Measurements from ENCODE around the gene CDK2. TPM values are rescaled to one million over a fixed set of nuclear protein-coding genes. Genes with fewer than 3 reads are reported as not detected.

CDK2 gene
- total RNA-seq, 4 donors from 2014 or later, result 22.1 to 54.4 (median 31.2) TPM

DNA sequence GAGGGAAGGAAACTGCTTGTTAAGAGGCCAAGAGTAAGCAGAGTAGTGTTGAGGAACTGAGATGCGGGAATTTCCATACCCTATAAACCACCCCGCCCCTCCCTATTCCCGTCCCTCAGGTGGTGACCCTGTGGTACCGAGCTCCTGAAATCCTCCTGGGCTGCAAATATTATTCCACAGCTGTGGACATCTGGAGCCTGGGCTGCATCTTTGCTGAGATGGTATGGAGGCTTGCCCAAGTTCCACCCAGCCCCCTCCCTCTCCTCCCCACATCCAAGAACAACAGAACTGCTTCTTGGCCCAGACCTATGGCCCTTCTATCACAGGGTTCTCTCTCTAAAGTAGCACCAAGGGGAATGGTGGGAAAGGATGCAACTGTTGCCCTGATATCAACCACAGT, 2.7 kb downstream of the CDK2 start:
- peak overlapping the region in 1 of 4 donors; percentile 91 for H3K27ac ChIP-seq
- no peaks in the 10 kb centered on the region for H3K27me3 ChIP-seq
- H3K36me3 ChIP-seq, result peaks cover 0 to 30% of the 10 kb centered on the region in 2 donors
- H3K4me1 ChIP-seq, result peaks cover 2 to 52% (median 3%) of the 10 kb centered on the region in 3 donors
- TF ChIP-seq POLR2AphosphoS5 (IDR thresholded peaks at IDR 0.05) (no peak), EP300 (IDR thresholded peaks at IDR 0.05) (no peak), CTCF (IDR thresholded peaks at IDR 0.05) (no peak)
- no peaks in the 10 kb centered on the region for H3K9me3 ChIP-seq
- no peak for ATAC-seq
- WGBS, 2 donors (ENCODE audit: low coverage in 1 of 2), result 75% methylated on average over 1 to 4 of the region's 4 CpGs
- no peak overlapping the region for H3K4me3 ChIP-seq

DNA sequence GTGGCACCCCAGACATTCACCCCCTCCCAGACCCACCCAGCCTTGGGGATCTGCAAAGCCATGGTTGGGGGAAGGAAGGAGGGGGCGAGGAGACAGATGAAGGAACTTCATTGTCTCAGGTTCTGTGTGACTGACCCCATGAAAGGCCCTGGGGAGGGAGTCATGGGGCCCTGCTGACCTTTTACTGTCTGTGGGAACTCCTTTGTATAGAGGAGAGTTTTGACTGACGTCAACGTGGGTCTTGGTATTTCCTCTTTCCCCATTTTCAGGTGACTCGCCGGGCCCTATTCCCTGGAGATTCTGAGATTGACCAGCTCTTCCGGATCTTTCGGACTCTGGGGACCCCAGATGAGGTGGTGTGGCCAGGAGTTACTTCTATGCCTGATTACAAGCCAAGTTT, 4.1 kb downstream of the CDK2 start:
- no peak for ATAC-seq
- Histone ChIP-seq H3K27me3 (no peaks in the 10 kb centered on the region), H3K4me3 (no peak overlapping the region), H3K9me3 (no peaks in the 10 kb centered on the region), H3K4me1 (peaks cover 3 to 63% (median 8%) of the 10 kb centered on the region in 3 donors), H3K36me3 (peaks cover 0 to 30% of the 10 kb centered on the region in 2 donors), H3K27ac (peak overlapping the region in 3 of 4 donors; percentile 88 to 94 (median 90))
- no peak for TF ChIP-seq POLR2AphosphoS5 (IDR thresholded peaks at IDR 0.05)
- TF ChIP-seq CTCF (IDR thresholded peaks at IDR 0.05), result no peak
- TF ChIP-seq EP300 (IDR thresholded peaks at IDR 0.05), result no peak
- TF ChIP-seq POLR2A (IDR thresholded peaks at IDR 0.05), result no peak
- WGBS, 2 donors (ENCODE audit: low coverage in 1 of 2), result 70 to 73% methylated on average over 4 to 6 of the region's 7 CpGs

GRCh38 chr12:55972042-55972441, 5.4 kb downstream of the CDK2 start:
- Histone ChIP-seq H3K27ac (peak overlapping the region; percentile 88 to 95 (median 92)), H3K4me3 (peak overlapping the region in 1 of 2 donors; percentile 58), H3K4me1 (peaks cover 3 to 69% (median 18%) of the 10 kb centered on the region in 3 donors), H3K27me3 (no peaks in the 10 kb centered on the region), H3K9me3 (no peaks in the 10 kb centered on the region), H3K36me3 (peaks cover 0 to 34% of the 10 kb centered on the region in 2 donors)
- WGBS, 2 donors (ENCODE audit: low coverage in 1 of 2), result 10 to 29% methylated on average over 2 to 3 of the region's 3 CpGs
- no peak for TF ChIP-seq CTCF (IDR thresholded peaks at IDR 0.05)
- no peak for TF ChIP-seq POLR2AphosphoS5 (IDR thresholded peaks at IDR 0.05)
- no peak for TF ChIP-seq POLR2A (IDR thresholded peaks at IDR 0.05)
- no peak for TF ChIP-seq EP300 (IDR thresholded peaks at IDR 0.05)
- peak; percentile 11 for ATAC-seq

DNA sequence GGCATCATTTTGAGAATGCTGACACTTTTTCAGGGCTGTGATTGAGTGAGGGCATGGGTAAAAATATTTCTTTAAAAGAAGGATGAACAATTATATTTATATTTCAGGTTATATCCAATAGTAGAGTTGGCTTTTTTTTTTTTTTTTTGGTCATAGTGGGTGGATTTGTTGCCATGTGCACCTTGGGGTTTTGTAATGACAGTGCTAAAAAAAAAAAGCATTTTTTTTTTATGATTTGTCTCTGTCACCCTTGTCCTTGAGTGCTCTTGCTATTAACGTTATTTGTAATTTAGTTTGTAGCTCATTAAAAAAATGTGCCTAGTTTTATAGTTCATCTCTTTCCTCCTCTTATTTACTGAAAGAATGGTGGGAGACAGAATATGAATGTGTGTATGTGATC, 5.8 kb downstream of the CDK2 start:
- Histone ChIP-seq H3K4me1 (peaks cover 3 to 69% (median 18%) of the 10 kb centered on the region in 3 donors), H3K9me3 (no peaks in the 10 kb centered on the region), H3K27ac (peak overlapping the region; percentile 90 to 95 (median 94)), H3K36me3 (peaks cover 0 to 36% of the 10 kb centered on the region in 2 donors), H3K4me3 (peak overlapping the region; percentile 58 to 75), H3K27me3 (no peaks in the 10 kb centered on the region)
- 0 to 24% methylated on average over 1 of the region's 1 CpG for WGBS, 2 donors (ENCODE audit: low coverage in 1 of 2)
- ATAC-seq, result no peak
- no peak for TF ChIP-seq EP300 (IDR thresholded peaks at IDR 0.05)
- TF ChIP-seq CTCF (IDR thresholded peaks at IDR 0.05), result no peak
- TF ChIP-seq POLR2AphosphoS5 (IDR thresholded peaks at IDR 0.05), result no peak
- TF ChIP-seq POLR2A (IDR thresholded peaks at IDR 0.05), result no peak

DNA sequence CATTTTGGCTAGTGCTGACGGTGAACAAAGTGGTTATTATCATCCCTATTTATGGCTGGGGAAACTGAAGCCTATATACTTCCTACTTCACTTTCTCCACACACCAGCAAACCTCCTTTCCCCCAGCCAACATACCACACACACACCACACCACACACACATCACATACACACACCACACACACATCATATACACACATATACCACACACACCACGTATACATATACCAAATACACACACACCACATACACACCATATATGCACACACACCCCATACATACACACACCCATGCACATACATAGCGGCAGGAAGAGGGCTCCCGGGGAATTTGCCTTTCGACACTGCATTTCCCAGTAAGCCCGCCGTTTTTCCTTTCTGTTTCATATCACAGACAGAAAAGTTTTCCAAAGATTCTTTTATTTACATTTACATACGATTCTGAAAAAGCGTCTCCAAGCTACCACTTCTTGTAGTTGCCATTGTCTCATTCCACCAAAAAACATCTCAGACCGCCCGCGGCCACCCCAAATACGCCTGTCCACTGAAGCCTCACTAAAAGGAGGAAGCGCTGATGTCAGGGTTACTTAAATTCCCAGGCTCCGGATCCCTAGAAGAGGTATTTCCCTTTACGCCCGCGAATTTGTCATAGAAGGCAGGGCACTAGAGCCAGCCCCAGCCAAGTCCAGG, 6.4 kb downstream of the CDK2 start:
- Histone ChIP-seq H3K4me3 (peak overlapping the region; percentile 58 to 75), H3K36me3 (peaks cover 0 to 35% of the 10 kb centered on the region in 2 donors), H3K27me3 (no peaks in the 10 kb centered on the region), H3K27ac (peak overlapping the region; percentile 90 to 95 (median 94)), H3K4me1 (peaks cover 3 to 69% (median 18%) of the 10 kb centered on the region in 3 donors), H3K9me3 (no peaks in the 10 kb centered on the region)
- peak; percentile 79 to 83 for TF ChIP-seq POLR2A (IDR thresholded peaks at IDR 0.05)
- TF ChIP-seq EP300 (IDR thresholded peaks at IDR 0.05), result no peak
- TF ChIP-seq POLR2AphosphoS5 (IDR thresholded peaks at IDR 0.05), result peak; percentile 90
- no peak for TF ChIP-seq CTCF (IDR thresholded peaks at IDR 0.05)
- WGBS, 2 donors (ENCODE audit: low coverage in 1 of 2), result 0 to 1% methylated on average over 9 to 13 of the region's 18 CpGs
- no peak for ATAC-seq

Measured in gastroesophageal sphincter (tissue), 4 donors.